Hepatocyte (in vitro differentiated cells): ENCODE results near the gene CCNI. TPM values are rescaled to one million over a fixed set of nuclear protein-coding genes. Genes with fewer than 3 reads are reported as not detected.
A peak's percentile ranks its signal among the peaks of the same experiment; 100 is the strongest.

ENCODE experiments used
- DNase-seq: peaks from one replicate; pipeline ENCODE4 v3.0.0-alpha.2; 2016; ENCODE audit warnings: low spot score
- H2AFZ ChIP-seq: fragments of 200-600 bp; sonication (generic); 2 replicates; pipeline ENCODE4 v1.6.0; 2016; ENCODE audit warnings: antibody characterized with exemption, mild to moderate bottlenecking
- H3K27ac ChIP-seq: fragments of 200-600 bp; sonication (generic); 2 replicates; pipeline ENCODE4 v1.5.1; 2016; ENCODE audit warnings: mild to moderate bottlenecking
- H3K27me3 ChIP-seq: fragments of 200-600 bp; sonication (generic); 2 replicates; pipeline ENCODE4 v1.6.1; 2016
- H3K36me3 ChIP-seq: fragments of 200-600 bp; sonication (generic); replicated peaks from 2 replicates; pipeline ENCODE4 v1.5.1; 2016; ENCODE audit warnings: low read depth; ENCODE audit not compliant: insufficient read depth
- H3K4me1 ChIP-seq: fragments of 200-600 bp; sonication (generic); 2 replicates; pipeline ENCODE4 v1.5.1; 2016; ENCODE audit warnings: mild to moderate bottlenecking, moderate library complexity; ENCODE audit not compliant: insufficient read depth
- H3K4me2 ChIP-seq: fragments of 200-600 bp; sonication (generic); 2 replicates; pipeline ENCODE4 v1.6.0; 2016
- H3K4me3 ChIP-seq: fragments of 200-600 bp; sonication (generic); 2 replicates; pipeline ENCODE4 v1.5.1; 2016; ENCODE audit warnings: mild to moderate bottlenecking
- H3K79me2 ChIP-seq: fragments of 200-600 bp; sonication (generic); 2 replicates; pipeline ENCODE4 v1.6.0; 2017; ENCODE audit warnings: mild to moderate bottlenecking
- H3K9me2 ChIP-seq: fragments of 200-600 bp; sonication (generic); replicated peaks from 2 replicates; pipeline ENCODE4 v1.6.0; 2017; ENCODE audit warnings: mild to moderate bottlenecking; ENCODE audit not compliant: insufficient read depth
- H3K9me3 ChIP-seq: fragments of 200-600 bp; sonication (generic); 2 replicates; pipeline ENCODE4 v1.5.1; 2016; ENCODE audit warnings: low read depth, mild to moderate bottlenecking
- H4K20me1 ChIP-seq: fragments of 200-600 bp; sonication (generic); 2 replicates; pipeline ENCODE4 v1.6.0; 2016; ENCODE audit warnings: mild to moderate bottlenecking; ENCODE audit not compliant: insufficient read depth, poor library complexity, severe bottlenecking
- CTCF ChIP-seq: fragments of 200-600 bp; sonication (generic); IDR thresholded peaks from 2 replicates; pipeline ENCODE4 v1.5.1; 2016; ENCODE audit warnings: antibody characterized with exemption, mild to moderate bottlenecking; ENCODE audit not compliant: poor library complexity
- EZH2 ChIP-seq: fragments of 200-600 bp; sonication (generic); IDR thresholded peaks from 2 replicates; pipeline ENCODE4 v1.6.1; 2016; ENCODE audit warnings: antibody characterized with exemption, mild to moderate bottlenecking, borderline replicate concordance
- EZH2phosphoT487 ChIP-seq: fragments of 200-600 bp; sonication (generic); IDR thresholded peaks from one replicate; pipeline ENCODE4 v1.6.1; 2018; ENCODE audit warnings: antibody characterized with exemption, mild to moderate bottlenecking, low read depth, moderate library complexity; ENCODE audit not compliant: unreplicated experiment, severe bottlenecking
- WGBS: methylation state at CpG from one replicate; pipeline ENCODE4 v1.1.6; 2016; ENCODE audit warnings: low lambda C conversion rate; ENCODE audit errors: missing lambda C conversion rate; 5-methylcytosine and 5-hydroxymethylcytosine counted together
- polyA plus RNA-seq: library from polyadenylated mRNA; unstranded; fragments of >200 nt; fragmentation: Nextera tagmentation; extraction: Ambion mirVana; gene quantifications from 2 replicates; pipeline ENCODE4 v1.2.1, GENCODE V29; 2016
- total RNA-seq: library from RNA; depleted of rRNA; stranded (reverse); fragments of >200 nt; gene quantifications from 2 replicates; pipeline ENCODE4 v1.2.3, GENCODE V29; 2014

The CCNI gene
- total and polyA plus RNA-seq, 2 experiments from 2014 or later: 160 to 212 TPM

GRCh38 chr4:77122656-77123055, 46.9 kb upstream of the CCNI start:
- 61% methylated on average over 4 of the region's 4 CpGs for WGBS
- Histone ChIP-seq H3K9me3 (no peaks in the 10 kb centered on the region), H3K4me3 (no peak overlapping the region), H2AFZ (no peak overlapping the region), H3K36me3 (no peaks in the 10 kb centered on the region), H3K4me1 (peaks cover 12% of the 10 kb centered on the region), H3K4me2 (no peak overlapping the region), H3K9me2 (no peaks in the 10 kb centered on the region), H4K20me1 (no peaks in the 10 kb centered on the region), H3K79me2 (no peaks in the 10 kb centered on the region), H3K27ac (no peak overlapping the region), H3K27me3 (no peaks in the 10 kb centered on the region)
- DNase-seq: no peak
- TF ChIP-seq EZH2phosphoT487 (no peak), EZH2 (no peak), CTCF (no peak)

- no peak for DNase-seq
- Histone ChIP-seq H3K9me2 (no peaks in the 10 kb centered on the region), H3K9me3 (no peaks in the 10 kb centered on the region), H3K36me3 (no peaks in the 10 kb centered on the region), H4K20me1 (no peaks in the 10 kb centered on the region), H3K27me3 (no peaks in the 10 kb centered on the region), H3K4me3 (no peak overlapping the region), H3K27ac (no peak overlapping the region), H3K4me1 (peaks cover 12% of the 10 kb centered on the region), H2AFZ (no peak overlapping the region), H3K79me2 (no peaks in the 10 kb centered on the region), H3K4me2 (no peak overlapping the region)
- WGBS: 60% methylated on average over 5 of the region's 5 CpGs
- TF ChIP-seq EZH2phosphoT487: no peak
- TF ChIP-seq CTCF: no peak
- no peak for TF ChIP-seq EZH2
These were observed 46.0 kb upstream of the CCNI start for GRCh38 chr4:77121736-77122240.

GRCh38 chr4:77120886-77121508, 45.2 kb upstream of the CCNI start:
- Histone ChIP-seq H3K27ac (peak overlapping the region; percentile 28), H4K20me1 (no peaks in the 10 kb centered on the region), H3K9me2 (no peaks in the 10 kb centered on the region), H3K36me3 (no peaks in the 10 kb centered on the region), H3K4me2 (no peak overlapping the region), H3K4me1 (peaks cover 9% of the 10 kb centered on the region), H3K27me3 (no peaks in the 10 kb centered on the region), H3K9me3 (no peaks in the 10 kb centered on the region), H2AFZ (no peak overlapping the region), H3K4me3 (no peak overlapping the region), H3K79me2 (no peaks in the 10 kb centered on the region)
- WGBS: 96% methylated on average over 8 of the region's 8 CpGs
- DNase-seq: no peak
- TF ChIP-seq EZH2 (no peak), CTCF (no peak), EZH2phosphoT487 (no peak)

GRCh38 chr4:77117721-77118120, 41.9 kb upstream of the CCNI start:
- Histone ChIP-seq H3K9me2 (no peaks in the 10 kb centered on the region), H3K79me2 (no peaks in the 10 kb centered on the region), H3K4me3 (no peak overlapping the region), H3K9me3 (no peaks in the 10 kb centered on the region), H3K4me2 (no peak overlapping the region), H3K27ac (no peak overlapping the region), H3K36me3 (no peaks in the 10 kb centered on the region), H3K27me3 (no peaks in the 10 kb centered on the region), H2AFZ (no peak overlapping the region), H4K20me1 (no peaks in the 10 kb centered on the region), H3K4me1 (no peaks in the 10 kb centered on the region)
- DNase-seq: no peak
- TF ChIP-seq EZH2 (no peak), EZH2phosphoT487 (no peak), CTCF (no peak)
